Adrenal gland (tissue), 12 donors: Measurements from ENCODE around the gene FDXACB1. TPM values are rescaled to one million over a fixed set of nuclear protein-coding genes. Genes with fewer than 3 reads are reported as not detected.

ENCODE experiments used
- DNase-seq, 7 donors: peaks; one replicate each; pipeline ENCODE4 v3.0.0-alpha.2; 2019 to 2020
- H3K27ac ChIP-seq, 5 donors: fragments of 200-600 bp; sonication (generic) in 4 of 5; 1 replicate in 3 of 5; 2 replicates in 2 of 5; pipeline versions ENCODE4 v1.5.1 to v1.8.0; 2016 to 2020; ENCODE audit warnings: mild to moderate bottlenecking in 1 of 5
- H3K27me3 ChIP-seq: fragments of 200-600 bp; 2 replicates; pipeline ENCODE4 v1.8.0; 2021
- H3K36me3 ChIP-seq, 2 donors: fragments of 200-600 bp; replicated peaks in 1 of 2; 1 replicate in 1 of 2; 2 replicates in 1 of 2; pipeline versions ENCODE4 v1.5.1 to v1.8.0; 2018 to 2022
- H3K4me1 ChIP-seq, 2 donors: fragments of 200-600 bp; replicated peaks in 1 of 2; 1 replicate in 1 of 2; 2 replicates in 1 of 2; pipeline versions ENCODE4 v1.5.1 to v1.8.0; 2018 to 2021
- H3K4me3 ChIP-seq, 4 donors: fragments of 200-600 bp; sonication (generic) in 3 of 4; one replicate each; pipeline ENCODE4 v1.5.1; 2016 to 2018
- H3K9me3 ChIP-seq, 3 donors: fragments of 200-600 bp; sonication (generic) in 1 of 3; replicated peaks in 1 of 3; 1 replicate in 2 of 3; 2 replicates in 1 of 3; pipeline versions ENCODE4 v1.5.1 to v1.8.0; 2016 to 2021
- CTCF ChIP-seq, 6 experiments: fragments of 450-650 bp in 4 of 6; fragments of 200-600 bp in 2 of 6; sonication (generic) in 1 of 6; IDR thresholded peaks; 1 replicate in 5 of 6; 2 replicates in 1 of 6; pipeline versions ENCODE4 v1.5.1 to v1.8.0; 2016 to 2021; ENCODE audit warnings: antibody characterized with exemption in 6 of 6, mild to moderate bottlenecking in 2 of 6, moderate library complexity in 1 of 6
- POLR2A ChIP-seq, 2 donors: fragments of 450-650 bp; IDR thresholded peaks; one replicate each; pipeline ENCODE4 v1.6.1; 2017; ENCODE audit warnings: antibody characterized with exemption in 2 of 2, mild to moderate bottlenecking in 2 of 2, moderate library complexity in 1 of 2
- WGBS, 4 donors: extraction: QIAGEN DNeasy Blood & Tissue Kit in 2 of 4; methylation state at CpG; one replicate each; pipeline versions ENCODE4 v1.1.5 to v1.1.7; 2013 to 2017; 5-methylcytosine and 5-hydroxymethylcytosine counted together
- intact Hi-C, 2 donors: fragments of 100-400 bp; cut with DNase I; formaldehyde crosslinking; loops; one replicate each; pipeline versions ENCODE4 v1.14.1 to v1.15.0; 2022 to 2023
- polyA plus RNA-seq, 3 donors: library from polyadenylated mRNA; stranded (reverse); fragments of 200-250 nt in 2 of 3; fragments of 350-450 nt in 1 of 3; fragmentation: Illumina TruSeq in 1 of 3; extraction: RNeasy Lipid Tissue Mini Kit (QIAGEN cat#74804) in 1 of 3; gene quantifications; one replicate each; pipeline ENCODE4 v1.2.3, GENCODE V29; 2013 to 2014
- small RNA-seq, 2 donors: library from RNA; depleted of rRNA; stranded (forward); fragments of <200 nt; gene quantifications; one replicate each; pipeline ENCODE3, GENCODE V24; 2016
- total RNA-seq, 9 donors: library from RNA; depleted of rRNA in 4 of 9; stranded (reverse); fragments of >200 nt in 4 of 9; fragments of 120-200 nt in 1 of 9; fragmentation: NEBNext Ultra II Directional in 1 of 9; extraction: Animal tissue kit (Norgen Biotek cat#: 25700) in 1 of 9; gene quantifications; one replicate each; pipeline versions ENCODE4 v1.1.0 to v1.2.4, GENCODE V29; 2013 to 2023
- donor health status: healthy with polysubstance abuse.
- donor health status: Bipolar disorder and iron deficiency.
- donor health status: DM: yes; HTN: yes; CAD: no.
- donor health status: DM: no; HTN: no; CAD: no.
- donor health status: DM: no; HTN: no; CAD: no.
- donor health status: DM: yes; HTN: yes; CAD: no.

The FDXACB1 gene
- total and polyA plus RNA-seq, 12 donors, result 2.3 to 6.3 (median 3.7) TPM

GRCh38 chr11:111826322-111826950 lies 52.5 kb downstream of the FDXACB1 start:
- DNase-seq, result no peak
- intact Hi-C loops, result no loop called here
- H3K4me1 ChIP-seq, result no peaks in the 10 kb centered on the region
- H3K27ac ChIP-seq, result no peak overlapping the region
- no peaks in the 10 kb centered on the region for H3K27me3 ChIP-seq
- H3K4me3 ChIP-seq, result no peak overlapping the region
- H3K9me3 ChIP-seq, result no peaks in the 10 kb centered on the region
- peaks cover 0 to 8% of the 10 kb centered on the region in 2 donors for H3K36me3 ChIP-seq
- WGBS, 4 donors, result 37 to 65% (median 54%) methylated on average over 2 of the region's 2 CpGs
- TF ChIP-seq CTCF (IDR thresholded peaks at IDR 0.05) (no peak), POLR2A (IDR thresholded peaks at IDR 0.05) (no peak)

Small RNAs within 50 kb of the gene (small RNA-seq; reads per million reads assigned to genes)
- gene C11orf52 (0 reads per million in 2 donors), gene GNG5P3 (0 reads per million in 2 donors), gene RNA5SP351 (0 reads per million in 2 donors), gene RPL37AP8 (0.12 to 0.17 reads per million in 2 donors)

Other genes with a start within 250 kb of the FDXACB1 start
- gene PPP2R1B, start 112.8 kb downstream of the FDXACB1 start, total RNA-seq, result 10 to 100 TPM; 16.8 to 58.1 (median 33.4) TPM
- gene PPP2R1B, start 112.8 kb downstream of the FDXACB1 start, polyA plus RNA-seq, result 10 to 100 TPM; 10.3 to 37.7 (median 12.8) TPM
- gene ALG9, start 7.6 kb downstream of the FDXACB1 start, total RNA-seq, result 10 to 100 TPM; 23.6 to 40.7 (median 30.1) TPM
- 10 to 100 TPM; 43.8 to 53.6 (median 50.6) TPM for gene ALG9, start 7.6 kb downstream of the FDXACB1 start, polyA plus RNA-seq
- gene CFAP68, start 376 bp upstream of the FDXACB1 start, total RNA-seq, result 10 to 100 TPM; 26.6 to 60.7 (median 37.3) TPM
- gene CFAP68, start 376 bp upstream of the FDXACB1 start, polyA plus RNA-seq, result 10 to 100 TPM; 46.5 to 80.4 (median 59.6) TPM
- gene CRYAB, start 32.6 kb upstream of the FDXACB1 start, total RNA-seq, result 10 to 100 TPM in 8 of 9 donors, 1 to 10 TPM in 1; 6.8 to 87.7 (median 52.3) TPM
- gene CRYAB, start 32.6 kb upstream of the FDXACB1 start, polyA plus RNA-seq, result 100 to 1,000 TPM in 1 of 3 donors, 10 to 100 TPM in 2; 77.8 to 108 (median 99.0) TPM
- gene HSPB2, start 33.6 kb upstream of the FDXACB1 start, total RNA-seq, result 1 to 10 TPM in 4 of 9 donors, under 1 TPM in 3, not detected in 2; 0.55 to 2.3 (median 1.2) TPM
- gene HSPB2, start 33.6 kb upstream of the FDXACB1 start, polyA plus RNA-seq, result 1 to 10 TPM in 2 of 3 donors, under 1 TPM in 1; 0.51 to 6.1 (median 3.9) TPM
- gene C11orf52, start 39.7 kb upstream of the FDXACB1 start, total RNA-seq, result 1 to 10 TPM in 5 of 9 donors, under 1 TPM in 2, not detected in 2; 0.53 to 4.2 (median 2.5) TPM
- 1 to 10 TPM in 2 of 3 donors, under 1 TPM in 1; 0.68 to 1.9 (median 1.7) TPM for gene C11orf52, start 39.7 kb upstream of the FDXACB1 start, polyA plus RNA-seq
- 10 to 100 TPM; 14.8 to 56.0 (median 46.5) TPM for gene DIXDC1, start 58.2 kb upstream of the FDXACB1 start, total RNA-seq
- 10 to 100 TPM in 2 of 3 donors, 1 to 10 TPM in 1; 7.9 to 30.1 (median 11.5) TPM for gene DIXDC1, start 58.2 kb upstream of the FDXACB1 start, polyA plus RNA-seq
- gene DLAT, start 146.2 kb upstream of the FDXACB1 start, total RNA-seq, result 10 to 100 TPM; 18.9 to 95.1 (median 28.7) TPM
- gene DLAT, start 146.2 kb upstream of the FDXACB1 start, polyA plus RNA-seq, result 10 to 100 TPM in 1 of 3 donors, 1 to 10 TPM in 2; 7.6 to 75.3 (median 8.1) TPM
- 1 to 10 TPM in 8 of 9 donors, under 1 TPM in 1; 0.91 to 3.7 (median 2.3) TPM for gene PIH1D2, start 194.9 kb upstream of the FDXACB1 start, total RNA-seq
- 1 to 10 TPM; 2.1 to 3.3 (median 2.2) TPM for gene PIH1D2, start 194.9 kb upstream of the FDXACB1 start, polyA plus RNA-seq
- gene NKAPD1, start 195.1 kb upstream of the FDXACB1 start, total RNA-seq, result 10 to 100 TPM in 8 of 9 donors, 1 to 10 TPM in 1; 9.8 to 40.5 (median 17.1) TPM
- 10 to 100 TPM in 2 of 3 donors, 1 to 10 TPM in 1; 9.8 to 34.5 (median 10.3) TPM for gene NKAPD1, start 195.1 kb upstream of the FDXACB1 start, polyA plus RNA-seq
- 100 to 1,000 TPM in 2 of 9 donors, 10 to 100 TPM in 7; 23.8 to 304 (median 67.0) TPM for gene TIMM8B, start 207.6 kb upstream of the FDXACB1 start, total RNA-seq
- 100 to 1,000 TPM in 2 of 3 donors, 10 to 100 TPM in 1; 77.8 to 145 (median 117) TPM for gene TIMM8B, start 207.6 kb upstream of the FDXACB1 start, polyA plus RNA-seq
- 100 to 1,000 TPM in 8 of 9 donors, 10 to 100 TPM in 1; 66.8 to 149 (median 119) TPM for gene SDHD, start 207.7 kb upstream of the FDXACB1 start, total RNA-seq
- 100 to 1,000 TPM in 1 of 3 donors, 10 to 100 TPM in 2; 47.6 to 128 (median 65.0) TPM for gene SDHD, start 207.7 kb upstream of the FDXACB1 start, polyA plus RNA-seq